H1 (cell line): ENCODE results near the gene SBK1. TPM values are rescaled to one million over a fixed set of nuclear protein-coding genes. Genes with fewer than 3 reads are reported as not detected.
A peak's percentile ranks its signal among the peaks of the same experiment; 100 is the strongest.

Source experiments
- CTCF ChIA-PET: fragments of 300-600 bp; sonication (Branson Sonifier 250); formaldehyde crosslinking; loops from one replicate; lab custom pipeline; 2021; ENCODE audit not compliant: partially characterized antibody; lab: Charles Lee
- POLR2A ChIA-PET: fragments of 300-600 bp; sonication (Branson Sonifier 250); formaldehyde crosslinking; loops from one replicate; lab custom pipeline; 2021; ENCODE audit warnings: inconsistent platforms; ENCODE audit not compliant: partially characterized antibody; lab: Charles Lee
- DNase-seq, 2 experiments: peaks; one replicate each; pipeline versions ENCODE4 v3.0.0 to v3.0.0-alpha.2; 2010 to 2022; ENCODE audit warnings: low spot score in 2 of 2, low read depth in 1 of 2, mixed read lengths in 1 of 2
- FAIRE-seq: peaks from 2 replicates; lab custom pipeline; 2011; peaks lifted over from hg19 to GRCh38; lab: Jason Lieb, UNC
- H2AFZ ChIP-seq: 2 replicates; pipeline ENCODE4 v1.8.1; 2012; ENCODE audit warnings: low read length, inconsistent platforms
- H2AK5ac ChIP-seq: 2 replicates; pipeline ENCODE4 v1.6.1; 2013; ENCODE audit warnings: low read depth, low read length
- H2BK120ac ChIP-seq: replicated peaks from 2 replicates; pipeline ENCODE3; 2013; ENCODE audit warnings: low read depth, low read length, inconsistent platforms
- H2BK12ac ChIP-seq: 2 replicates; pipeline ENCODE4 v1.6.1; 2013; ENCODE audit warnings: low read depth, low read length
- H2BK15ac ChIP-seq: 2 replicates; pipeline ENCODE4 v1.6.1; 2013; ENCODE audit warnings: low read length
- H2BK20ac ChIP-seq: 2 replicates; pipeline ENCODE4 v1.6.1; 2013; ENCODE audit warnings: low read length
- H2BK5ac ChIP-seq: 2 replicates; pipeline ENCODE4 v1.6.1; 2013; ENCODE audit warnings: low read depth, low read length
- H3K14ac ChIP-seq: 2 replicates; pipeline ENCODE4 v1.6.1; 2013; ENCODE audit warnings: inconsistent platforms; ENCODE audit not compliant: insufficient read length
- H3K18ac ChIP-seq: 2 replicates; pipeline ENCODE4 v1.6.1; 2013; ENCODE audit warnings: low read length; ENCODE audit errors: extremely low read depth
- H3K23ac ChIP-seq: 2 replicates; pipeline ENCODE4 v1.6.1; 2013; ENCODE audit warnings: inconsistent platforms; ENCODE audit not compliant: insufficient read length
- H3K23me2 ChIP-seq: 2 replicates; pipeline ENCODE4 v1.6.1; 2013; ENCODE audit warnings: low read depth, low read length
- H3K27ac ChIP-seq: 2 replicates; pipeline ENCODE4 v1.6.1; 2011; ENCODE audit warnings: low read depth, low read length, inconsistent platforms
- H3K27me3 ChIP-seq, 4 experiments: replicated peaks in 1 of 4; 1 replicate in 1 of 4; 2 replicates in 3 of 4; pipeline versions ENCODE4 v1.6.1 to v1.8.1; 2011 to 2013; ENCODE audit warnings: low read length in 3 of 4, mild to moderate bottlenecking in 3 of 4, inconsistent platforms in 2 of 4, mixed read lengths in 2 of 4, moderate library complexity in 1 of 4; ENCODE audit not compliant: control insufficient read depth in 3 of 4, insufficient read depth in 3 of 4; ENCODE audit errors: extremely low read depth in 1 of 4
- H3K36me3 ChIP-seq, 4 experiments: 2 replicates each; pipeline versions ENCODE4 v1.6.1 to v1.8.1; 2011 to 2013; ENCODE audit warnings: mild to moderate bottlenecking in 4 of 4, low read length in 3 of 4, moderate library complexity in 2 of 4, control low read depth in 1 of 4, inconsistent platforms in 1 of 4; ENCODE audit not compliant: insufficient read depth in 4 of 4, control insufficient read depth in 2 of 4
- H3K4ac ChIP-seq: replicated peaks from 2 replicates; pipeline ENCODE3; 2013; ENCODE audit warnings: low read length, low read depth, mixed read lengths, inconsistent platforms; ENCODE audit not compliant: insufficient read length
- H3K4me1 ChIP-seq, 4 experiments: replicated peaks in 1 of 4; 1 replicate in 1 of 4; 2 replicates in 3 of 4; pipeline versions ENCODE4 v1.6.1 to v1.8.1; 2011 to 2013; ENCODE audit warnings: low read length in 3 of 4, inconsistent platforms in 2 of 4, mixed read lengths in 1 of 4; ENCODE audit not compliant: insufficient read depth in 4 of 4, control insufficient read depth in 3 of 4
- H3K4me2 ChIP-seq, 2 experiments: 2 replicates each; pipeline versions ENCODE4 v1.6.1 to v1.8.1; 2011 to 2013; ENCODE audit warnings: low read depth in 2 of 2, low read length in 2 of 2, control low read depth in 1 of 2, inconsistent platforms in 1 of 2, mild to moderate bottlenecking in 1 of 2; ENCODE audit not compliant: insufficient read depth in 1 of 2
- H3K4me3 ChIP-seq, 4 experiments: fragments of 200-600, 300-600 bp in 1 of 4; sonication (generic), shearing (Covaris generic), sonication (Bioruptor Twin) in 1 of 4; 2 replicates each; pipeline versions ENCODE4 v1.5.1 to v1.8.1; 2011 to 2016; ENCODE audit warnings: low read length in 4 of 4, low read depth in 3 of 4, control low read depth in 2 of 4, inconsistent platforms in 2 of 4, mild to moderate bottlenecking in 2 of 4, mixed read lengths in 1 of 4, moderate library complexity in 1 of 4; ENCODE audit not compliant: insufficient read depth in 2 of 4; ENCODE audit errors: extremely low read depth in 1 of 4
- H3K56ac ChIP-seq: replicated peaks from 2 replicates; pipeline ENCODE3; 2013; ENCODE audit warnings: low read depth, mild to moderate bottlenecking, mixed read lengths, low read length, inconsistent platforms; ENCODE audit not compliant: insufficient read length
- H3K79me1 ChIP-seq: 2 replicates; pipeline ENCODE4 v1.6.1; 2013; ENCODE audit warnings: low read depth, low read length, control low read depth
- H3K79me2 ChIP-seq, 2 experiments: 2 replicates each; pipeline versions ENCODE4 v1.6.1 to v1.8.1; 2012 to 2013; ENCODE audit warnings: low read length in 2 of 2, mild to moderate bottlenecking in 2 of 2, inconsistent platforms in 1 of 2; ENCODE audit not compliant: insufficient read depth in 2 of 2, control insufficient read depth in 1 of 2
- H3K9ac ChIP-seq, 4 experiments: replicated peaks in 1 of 4; 1 replicate in 1 of 4; 2 replicates in 3 of 4; pipeline versions ENCODE4 v1.6.1 to v1.8.1; 2011 to 2013; ENCODE audit warnings: low read depth in 3 of 4, low read length in 3 of 4, control low read depth in 2 of 4, mild to moderate bottlenecking in 2 of 4, moderate library complexity in 2 of 4, inconsistent platforms in 1 of 4; ENCODE audit errors: extremely low read depth in 1 of 4
- H3K9me3 ChIP-seq, 2 experiments: 2 replicates each; pipeline versions ENCODE4 v1.6.1 to v1.8.1; 2012 to 2013; ENCODE audit warnings: mild to moderate bottlenecking in 2 of 2, moderate library complexity in 2 of 2, control low read depth in 1 of 2, inconsistent platforms in 1 of 2, low read depth in 1 of 2, low read length in 1 of 2, mixed read lengths in 1 of 2; ENCODE audit not compliant: insufficient read depth in 2 of 2
- H4K20me1 ChIP-seq, 2 experiments: replicated peaks in 1 of 2; 2 replicates each; pipeline versions ENCODE3 to v1.8.1; 2011 to 2013; ENCODE audit warnings: inconsistent platforms in 2 of 2, low read length in 2 of 2, mild to moderate bottlenecking in 1 of 2; ENCODE audit not compliant: insufficient read depth in 2 of 2, control insufficient read depth in 1 of 2
- H4K5ac ChIP-seq: 2 replicates; pipeline ENCODE4 v1.6.1; 2013; ENCODE audit warnings: low read length, low read depth, mixed read lengths, inconsistent platforms; ENCODE audit not compliant: insufficient read length
- H4K8ac ChIP-seq: 2 replicates; pipeline ENCODE4 v1.8.0; 2013; ENCODE audit warnings: mild to moderate bottlenecking, moderate library complexity, low read length, inconsistent platforms; ENCODE audit not compliant: insufficient read depth; ENCODE audit errors: extremely low read depth
- H4K91ac ChIP-seq: replicated peaks from 2 replicates; pipeline ENCODE3; 2013; ENCODE audit warnings: low read length, mixed read lengths, inconsistent platforms; ENCODE audit not compliant: insufficient read length
- CBX8 ChIP-seq: fragments of 300-800, 300-1000 bp; sonication (generic); IDR thresholded peaks from 2 replicates; pipeline ENCODE4 v1.7.1; 2016; ENCODE audit warnings: low read depth, low read length, borderline replicate concordance
- CHD2 ChIP-seq: IDR thresholded peaks from 2 replicates; pipeline ENCODE4 v1.6.1; 2012; ENCODE audit warnings: low read length, improper control_type of control experiment
- E2F6 ChIP-seq: IDR thresholded peaks from 2 replicates; pipeline ENCODE4 v1.6.1; 2012; ENCODE audit warnings: inconsistent platforms
- JUN ChIP-seq: IDR thresholded peaks from 2 replicates; pipeline ENCODE4 v1.6.1; 2011; ENCODE audit warnings: low read depth, mild to moderate bottlenecking, improper control_type of control experiment, low read length
- KDM4A ChIP-seq: IDR thresholded peaks from one replicate; pipeline ENCODE4 v1.7.1; 2012; ENCODE audit warnings: low read depth, mild to moderate bottlenecking, moderate library complexity, low read length, inconsistent platforms; ENCODE audit not compliant: severe bottlenecking
- NRF1 ChIP-seq: IDR thresholded peaks from 2 replicates; pipeline ENCODE4 v1.6.1; 2011; ENCODE audit warnings: mild to moderate bottlenecking, low read depth, low read length, improper control_type of control experiment
- RAD21 ChIP-seq, 2 experiments: IDR thresholded peaks in 1 of 2; conservative IDR thresholded peaks in 1 of 2; 2 replicates each; pipeline ENCODE4 v1.6.1; 2011; ENCODE audit warnings: low read depth in 2 of 2, low read length in 2 of 2, improper control_type of control experiment in 1 of 2, inconsistent platforms in 1 of 2, mild to moderate bottlenecking in 1 of 2, moderate library complexity in 1 of 2
- RBBP5 ChIP-seq: IDR thresholded peaks from 2 replicates; pipeline ENCODE4 v1.7.1; 2012; ENCODE audit warnings: low read depth, mild to moderate bottlenecking, inconsistent platforms, low read length, moderate library complexity, borderline replicate concordance
- USF2 ChIP-seq: IDR thresholded peaks from 2 replicates; pipeline ENCODE4 v1.6.1; 2011; ENCODE audit warnings: low read length, improper control_type of control experiment
- WGBS, 2 experiments: shearing (Covaris generic) in 1 of 2; methylation state at CpG; one replicate each; pipeline versions ENCODE4 v1.1.6 to v1.1.7; 2013 to 2015; ENCODE audit warnings: low lambda C conversion rate in 2 of 2, mixed read lengths in 2 of 2, inconsistent platforms in 1 of 2, low coverage in 1 of 2, missing lambda C conversion rate in 1 of 2; ENCODE audit not compliant: insufficient replicate concordance in 2 of 2, insufficient coverage in 1 of 2, insufficient read length in 1 of 2; ENCODE audit errors: extremely low coverage in 1 of 2, missing lambda C conversion rate in 1 of 2; 5-methylcytosine and 5-hydroxymethylcytosine counted together
- polyA plus RNA-seq, 7 experiments: library from polyadenylated mRNA; depleted of rRNA in 3 of 7; stranded (reverse) in 5 of 7; unstranded in 2 of 7; fragments of >200 nt in 5 of 7; fragments of 200-250 nt in 2 of 7; gene quantifications; 1 replicate in 5 of 7; 2 replicates in 1 of 7; 4 replicates in 1 of 7; pipeline versions ENCODE4 v1.2.1 to v1.2.3, GENCODE V29; 2011 to 2013; ENCODE audit warnings: missing spikeins in 2 of 7, mixed read lengths in 2 of 7
- total RNA-seq: library from RNA; stranded (reverse); fragmentation: NEBNext Ultra II Directional; extraction: Animal tissue kit (Norgen Biotek cat#: 25700); gene quantifications from 2 replicates; pipeline ENCODE4 v1.2.1, GENCODE V29; 2021

The SBK1 gene
- total and polyA plus RNA-seq, 2 of the 8 experiments (the other 6 are each of a cell fraction or from before 2014, with no cell fraction given) = 18.2 to 73.9 TPM

GRCh38 chr16:28289939-28290858 lies 2.1 kb upstream of the SBK1 start:
- no peak overlapping the region for H3K56ac ChIP-seq
- H4K91ac ChIP-seq = no peak overlapping the region
- FAIRE-seq = no peak
- DNase-seq = no peak
- H3K23ac ChIP-seq = no peak overlapping the region
- H3K18ac ChIP-seq = no peak overlapping the region
- no peak overlapping the region for H2AK5ac ChIP-seq
- no peak overlapping the region for H2BK20ac ChIP-seq
- H3K4me1 ChIP-seq = peaks cover under 1 to 14% (median 8%) of the 10 kb centered on the region in 4 experiments
- H3K79me1 ChIP-seq = peaks cover 20% of the 10 kb centered on the region
- H3K4me2 ChIP-seq = peak overlapping the region; percentile 55 to 98
- no peaks in the 10 kb centered on the region for H3K9me3 ChIP-seq
- H3K36me3 ChIP-seq = peaks cover 0 to 8% (median 0%) of the 10 kb centered on the region in 4 experiments; a peak in 3 of 8 replicates
- H3K14ac ChIP-seq = no peak overlapping the region
- H2BK5ac ChIP-seq = no peak overlapping the region
- H4K5ac ChIP-seq = no peak overlapping the region
- H2BK15ac ChIP-seq = no peak overlapping the region
- H4K8ac ChIP-seq = no peak overlapping the region
- no peak overlapping the region for H2AFZ ChIP-seq
- peak overlapping the region in 3 of 4 experiments; percentile 15 to 95 (median 16); a peak in 4 of 8 replicates for H3K4me3 ChIP-seq
- ChIA-PET POLR2A (no interaction called here), CTCF (interaction anchor here (1.2 to 4.5 kb wide), 4 partner anchors 9 to 27 kb away, joined by 4 to 21 read pairs (median 10); no protein-coding TSS in a partner anchor)
- H3K27me3 ChIP-seq = no peaks in the 10 kb centered on the region
- H3K4ac ChIP-seq = no peak overlapping the region
- H2BK120ac ChIP-seq = no peak overlapping the region
- 82% methylated on average over 7 of the region's 10 CpGs; no CpG with 5 or more reads in 1 of the 2 experiments for WGBS, 2 experiments
- H3K23me2 ChIP-seq = peaks cover 12% of the 10 kb centered on the region
- H3K79me2 ChIP-seq = peaks cover 10 to 35% of the 10 kb centered on the region in 2 experiments
- H2BK12ac ChIP-seq = no peak overlapping the region
- peak overlapping the region in 1 of 4 experiments; percentile 16; a peak in 2 of 7 replicates for H3K9ac ChIP-seq
- H4K20me1 ChIP-seq = peaks cover 4 to 12% of the 10 kb centered on the region in 2 experiments
- H3K27ac ChIP-seq = no peak overlapping the region
- no peak for TF ChIP-seq RAD21 (IDR thresholded peaks at IDR 0.05 in 1 of 2, conservative IDR thresholded peaks at IDR 0.05 in 1 of 2; ENCODE audit: low read depth in 2 of 2, low read length in 2 of 2)
- no peak for TF ChIP-seq RBBP5
- TF ChIP-seq KDM4A = no peak
- no peak for TF ChIP-seq E2F6
- no peak for TF ChIP-seq CBX8
- no peak for TF ChIP-seq JUN
- TF ChIP-seq CHD2 = no peak
- no peak for TF ChIP-seq USF2
- TF ChIP-seq NRF1 = no peak
